BJ (cell line): Measurements from ENCODE around the gene ADAMTS13. TPM values are rescaled to one million over a fixed set of nuclear protein-coding genes. Genes with fewer than 3 reads are reported as not detected.

ENCODE experiments used
- CTCF ChIA-PET: fragments of 350-600 bp; formaldehyde crosslinking; extraction: SDS; loops from one replicate; lab custom pipeline; 2021; ENCODE audit warnings: antibody characterized with exemption, inconsistent platforms; lab: Yijun Ruan, JAX
- POLR2A ChIA-PET: fragments of 300-600 bp; sonication (Branson Sonifier 250); formaldehyde crosslinking; extraction: SDS; loops from one replicate; lab custom pipeline; 2021; ENCODE audit warnings: antibody characterized with exemption; lab: Charles Lee
- DNase-seq: peaks from one replicate; pipeline ENCODE4 v3.0.0-alpha.2; 2011; ENCODE audit warnings: low read depth
- H3K27me3 ChIP-seq: 2 replicates; pipeline ENCODE4 v1.6.0; 2011; ENCODE audit warnings: low read length; ENCODE audit not compliant: control insufficient read depth, insufficient read depth
- H3K36me3 ChIP-seq: 2 replicates; pipeline ENCODE4 v1.5.1; 2011; ENCODE audit warnings: low read length; ENCODE audit not compliant: control insufficient read depth, insufficient read depth
- H3K4me3 ChIP-seq: 2 replicates; pipeline ENCODE4 v1.5.1; 2011; ENCODE audit warnings: low read depth, mild to moderate bottlenecking, control low read depth, low read length
- CTCF ChIP-seq: IDR thresholded peaks from 2 replicates; pipeline ENCODE4 v1.5.1; 2011; ENCODE audit warnings: low read depth, mild to moderate bottlenecking, control low read depth, inconsistent platforms, low read length, moderate library complexity; ENCODE audit not compliant: insufficient read depth
- polyA plus RNA-seq: library from polyadenylated mRNA; depleted of rRNA; stranded (reverse); fragments of >200 nt; gene quantifications from 2 replicates; pipeline ENCODE4 v1.2.3, GENCODE V29; 2011

ADAMTS13 gene
- polyA plus RNA-seq, 1 experiment, result 2.4 TPM

- peaks cover 22% of the 10 kb centered on the region for H3K27me3 ChIP-seq
- DNase-seq, result no peak
- H3K36me3 ChIP-seq, result no peaks in the 10 kb centered on the region
- H3K4me3 ChIP-seq, result no peak overlapping the region
- CTCF ChIA-PET, result interaction anchor here (0.5 to 2.7 kb wide), 4 partner anchors 9 to 309 kb away, joined by 3 to 21 read pairs (median 6); no protein-coding TSS in a partner anchor
- no peak for TF ChIP-seq CTCF
- POLR2A ChIA-PET, result interaction anchor here (0.6 kb wide), 1 partner anchor 264 kb away, joined by 3 read pairs; no protein-coding TSS in a partner anchor
Measured at GRCh38 chr9:133495327-133496293, 73.4 kb downstream of the ADAMTS13 start.

DNA sequence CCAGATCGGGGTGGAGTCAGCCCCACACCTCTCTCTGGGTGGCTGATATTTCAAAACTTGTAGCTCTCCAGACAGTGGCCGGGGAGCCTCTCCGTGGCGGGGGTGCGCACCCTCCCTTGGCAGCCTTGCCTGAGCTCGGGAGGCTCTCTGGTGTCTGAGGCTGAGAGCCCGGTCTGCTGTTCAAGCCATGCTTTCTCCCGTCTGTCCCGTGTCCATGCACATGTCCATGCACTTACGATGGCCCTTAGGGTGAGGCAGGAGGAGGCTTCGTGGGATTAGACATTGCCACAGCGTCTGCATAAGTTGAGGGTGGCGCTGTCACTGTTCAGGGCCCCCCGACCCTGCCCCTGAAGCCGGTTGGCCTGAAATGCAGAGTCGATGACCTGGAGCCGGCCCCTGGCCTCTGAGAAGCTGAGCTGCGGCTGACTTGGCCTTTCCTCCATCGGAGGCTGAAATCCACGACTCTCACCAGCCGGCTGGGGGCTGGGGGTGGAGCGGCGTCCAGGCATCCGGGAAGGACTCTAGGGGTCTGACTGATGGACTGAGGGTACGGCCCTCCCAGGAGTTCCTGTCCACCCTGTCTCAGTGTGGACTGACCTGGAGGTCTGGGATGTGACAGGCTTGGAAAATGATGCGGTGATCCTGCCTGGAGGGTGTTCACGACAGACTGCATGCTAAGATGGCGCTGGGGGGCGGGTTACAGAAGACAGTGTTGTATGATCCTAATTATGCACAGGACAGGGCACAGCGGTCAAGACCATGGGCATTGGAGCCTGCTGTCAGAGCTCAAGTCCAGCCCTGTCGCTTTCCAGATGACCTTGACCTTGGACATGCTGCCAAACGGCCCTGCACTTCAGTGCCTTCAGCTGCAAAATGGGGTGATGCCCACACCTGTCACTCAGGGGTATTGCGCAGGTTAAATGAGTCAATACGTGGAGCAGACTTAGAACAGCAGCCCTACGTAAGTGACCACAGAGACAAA, 75.0 kb downstream of the ADAMTS13 start:
- CTCF ChIA-PET, result interaction anchor here (2.2 kb wide), 1 partner anchor 310 kb away, joined by 7 read pairs; no protein-coding TSS in a partner anchor
- Histone ChIP-seq H3K4me3 (no peak overlapping the region), H3K27me3 (peaks cover 22% of the 10 kb centered on the region), H3K36me3 (no peaks in the 10 kb centered on the region)
- DNase-seq, result no peak
- POLR2A ChIA-PET, result no interaction called here
- no peak for TF ChIP-seq CTCF

GRCh38 chr9:133499132-133499891, 77.1 kb downstream of the ADAMTS13 start:
- Histone ChIP-seq H3K27me3 (peaks cover 20% of the 10 kb centered on the region), H3K4me3 (no peak overlapping the region), H3K36me3 (no peaks in the 10 kb centered on the region)
- TF ChIP-seq CTCF, result no peak
- no peak for DNase-seq
- ChIA-PET POLR2A (no interaction called here), CTCF (interaction anchor here (0.7 to 1.2 kb wide), 5 partner anchors 10 to 313 kb away, joined by 3 to 6 read pairs (median 3); no protein-coding TSS in a partner anchor)

DNA sequence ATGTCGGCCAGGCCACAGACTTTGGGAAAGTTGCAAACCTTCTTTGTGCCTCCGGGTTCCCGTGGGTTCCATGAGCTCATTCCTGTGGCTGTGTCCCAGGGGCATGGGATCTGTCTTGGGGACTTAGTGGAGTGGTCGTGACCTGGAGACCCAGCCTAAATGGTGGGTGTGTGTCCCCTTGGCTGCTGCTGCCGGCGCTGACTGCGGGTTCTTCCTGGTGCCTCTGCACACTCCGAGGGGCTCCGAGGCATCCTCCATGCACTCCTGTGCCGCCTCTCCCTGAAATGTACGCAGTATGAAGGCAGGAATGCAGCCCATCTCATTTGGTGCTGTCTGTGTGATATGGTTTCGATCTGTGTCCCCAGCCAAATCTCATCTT, 77.7 kb downstream of the ADAMTS13 start:
- no peaks in the 10 kb centered on the region for H3K36me3 ChIP-seq
- no peak for TF ChIP-seq CTCF
- peaks cover 20% of the 10 kb centered on the region for H3K27me3 ChIP-seq
- POLR2A ChIA-PET, result no interaction called here
- H3K4me3 ChIP-seq, result no peak overlapping the region
- DNase-seq, result no peak
- CTCF ChIA-PET, result interaction anchor here (1.0 kb wide), 2 partner anchors 10 to 13 kb away, joined by 3 to 4 read pairs; no protein-coding TSS in a partner anchor
